Activated CD4-positive, CD25-positive, alpha-beta regulatory T cell treated with anti-CD3 and anti-CD28 coated beads, Interleukin-2, amount 50 U/mL, for 24 hours (primary cell): Measurements from ENCODE around the gene MYO1G.
"Not testable (repeated sequence)": the region's sequence is repeated elsewhere in the genome, so short reads cannot be mapped to it uniquely, and the experiment has no call there.

ENCODE experiments used
- ATAC-seq, 2 donors: fragments of 150-1000 bp; cut with Tn5 transposase; one replicate each; pipeline ENCODE4 v1.10.0; 2021; ENCODE audit warnings: mild to moderate bottlenecking in 1 of 2, moderate library complexity in 1 of 2

MYO1G gene

DNA sequence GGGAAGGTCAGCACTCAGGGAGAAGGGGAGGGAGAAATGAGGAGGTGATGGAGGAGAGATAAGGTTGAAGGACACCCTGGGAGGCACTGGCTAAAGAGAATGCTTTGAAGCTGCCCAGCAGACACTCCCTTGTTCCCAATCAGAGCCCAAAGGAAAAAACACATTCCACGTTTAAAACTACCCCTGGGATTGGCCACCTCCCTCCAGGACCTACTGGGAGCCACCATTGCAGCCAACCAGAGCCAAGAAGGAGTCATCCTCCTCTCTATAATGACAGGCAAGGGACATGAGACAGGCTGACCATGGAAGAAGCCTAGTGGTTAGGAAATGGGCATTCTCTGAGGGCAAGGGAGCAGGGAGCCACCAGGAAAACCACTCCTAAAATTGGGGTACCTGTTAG, 43.8 kb downstream of the MYO1G start:
- ATAC-seq = no peak

DNA sequence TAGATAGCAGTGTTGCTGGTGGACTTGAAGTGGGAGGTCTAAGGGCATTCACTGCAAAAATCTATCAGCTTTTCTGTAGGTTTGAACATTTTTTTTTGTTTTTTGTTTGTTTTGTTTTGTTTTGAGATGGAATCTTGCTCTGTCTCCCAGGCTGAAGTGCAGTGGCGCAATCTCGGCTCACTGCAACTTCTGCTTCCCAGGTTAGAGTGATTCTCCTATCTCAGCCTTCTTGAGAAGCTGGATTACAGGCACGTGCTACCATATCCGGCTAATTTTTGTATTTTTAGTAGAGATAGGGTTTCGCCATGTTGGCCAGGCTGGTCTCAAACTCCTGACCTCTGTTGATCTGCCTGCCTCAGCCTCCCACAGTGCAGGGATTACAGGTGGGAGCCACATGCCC, 44.3 kb downstream of the MYO1G start:
- ATAC-seq = not testable (repeated sequence)

- no peak for ATAC-seq
Observed at GRCh38 chr7:44930921-44931320, 47.9 kb downstream of the MYO1G start.

DNA sequence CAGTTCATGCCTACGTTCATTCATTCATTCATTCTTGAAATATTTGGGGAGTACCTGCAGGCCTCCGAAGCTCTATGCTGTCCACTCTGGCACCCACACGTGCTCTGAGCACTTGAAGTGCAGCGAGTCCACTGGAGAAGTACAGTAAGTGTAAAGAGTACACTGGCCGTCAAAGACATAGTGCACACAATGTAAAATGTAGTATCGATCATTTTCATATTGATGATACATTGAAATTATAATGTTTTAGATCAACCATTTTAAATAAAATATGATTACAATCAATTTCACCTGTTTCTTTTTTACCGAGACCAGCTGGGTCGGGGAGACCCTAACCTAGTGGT, 56.5 kb downstream of the MYO1G start:
- ATAC-seq = no peak

- ATAC-seq = peak; percentile 98
Observed at GRCh38 chr7:44921607-44922350, 57.0 kb downstream of the MYO1G start.

GRCh38 chr7:44920119-44920518, 58.7 kb downstream of the MYO1G start:
- ATAC-seq = no peak

- no peak for ATAC-seq
Observed at GRCh38 chr7:44918029-44918428, 60.8 kb downstream of the MYO1G start.

DNA sequence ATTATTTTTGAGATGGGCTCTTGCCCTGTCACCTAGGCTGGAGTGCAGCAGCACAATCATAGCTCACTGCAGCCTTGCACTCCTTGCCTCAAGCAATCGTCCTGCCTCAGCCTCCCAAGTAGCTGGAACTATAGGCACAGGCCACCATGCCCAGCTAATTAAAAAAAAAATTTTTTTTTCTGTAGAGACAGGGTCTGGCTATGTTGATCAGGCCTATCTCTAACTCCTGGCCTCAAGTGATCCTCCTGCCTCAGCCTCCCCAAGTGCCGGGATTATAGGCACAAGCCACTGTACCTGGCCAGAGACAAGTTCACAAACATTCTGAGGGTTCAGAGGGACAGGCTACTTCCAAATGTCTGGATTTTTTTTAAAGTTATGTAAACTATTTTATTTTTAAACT, 61.4 kb downstream of the MYO1G start:
- ATAC-seq = no peak

DNA sequence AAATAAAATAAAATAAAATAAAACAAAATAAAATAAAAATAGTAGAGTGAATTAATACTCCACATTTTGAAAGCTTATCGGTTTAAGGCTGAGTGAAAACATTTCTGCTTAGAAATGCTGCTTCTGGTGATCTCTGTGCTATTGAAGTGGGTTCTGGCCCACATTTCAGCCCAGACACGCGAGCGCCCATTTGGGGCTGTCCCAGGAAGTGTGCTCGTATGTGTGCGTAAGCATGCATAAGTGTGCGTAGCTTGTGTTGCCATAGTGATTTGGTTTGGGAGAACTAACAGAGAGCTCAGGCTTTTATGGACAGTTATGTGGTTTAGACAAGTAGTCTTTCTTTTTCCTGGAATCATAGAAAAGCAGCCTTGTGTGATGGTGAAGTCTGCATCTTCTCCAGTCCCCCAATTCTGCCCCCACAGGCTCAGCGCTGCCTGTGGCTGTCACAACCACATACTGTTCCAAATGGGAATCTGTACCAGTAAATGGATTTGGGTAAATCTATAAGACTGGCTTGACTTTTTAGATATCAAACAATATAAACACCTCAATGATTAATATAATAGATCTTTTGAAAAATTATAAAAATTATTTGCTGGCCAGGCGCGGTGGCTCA, 63.7 kb downstream of the MYO1G start:
- ATAC-seq = peak; percentile 100

DNA sequence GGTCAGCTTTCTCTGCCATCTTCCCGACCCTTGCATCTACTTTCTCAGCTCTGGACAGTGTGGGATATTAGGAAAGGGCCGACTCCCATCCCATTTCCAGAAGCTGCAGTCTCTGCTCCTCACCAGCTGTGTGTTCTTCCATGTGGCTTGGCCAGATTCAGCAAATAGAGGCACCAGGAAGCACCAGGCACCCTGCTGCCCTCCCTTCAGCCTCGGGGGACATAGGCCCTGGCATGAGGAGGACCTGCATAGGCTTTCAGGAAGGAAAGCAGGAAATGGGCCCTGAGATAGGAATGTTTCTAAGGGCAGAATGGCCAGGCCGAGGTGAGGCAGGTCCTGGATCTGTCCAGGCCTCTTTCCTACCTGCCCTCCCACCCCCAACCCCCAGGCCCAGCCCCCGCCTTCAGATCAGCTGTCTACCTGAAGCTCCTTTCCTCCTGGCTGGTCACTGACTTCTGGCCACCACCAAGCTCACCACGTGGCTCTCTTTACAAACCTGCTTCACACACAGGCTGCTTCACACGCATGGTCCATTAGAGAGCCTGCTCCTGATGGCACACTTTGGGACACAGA, 66.0 kb downstream of the MYO1G start:
- no peak for ATAC-seq
